MCF 10A (cell line): Measurements from ENCODE around the gene MS4A12. TPM values are rescaled to one million over a fixed set of nuclear protein-coding genes. Genes with fewer than 3 reads are reported as not detected.
"Not testable (repeated sequence)": the region's sequence is repeated elsewhere in the genome, so short reads cannot be mapped to it uniquely, and the experiment has no call there.

Source experiments
- BruUV-seq: library from RNA; stranded (reverse); fragments of 400-500 nt; replicated peaks from 2 replicates; lab custom pipeline; 2021; lab: Mats Ljungman, UMichigan
- CTCF ChIA-PET: fragments of 300-600 bp; sonication (Branson Sonifier 250); formaldehyde crosslinking; extraction: SDS; loops from one replicate; lab custom pipeline; 2021; ENCODE audit warnings: antibody characterized with exemption, inconsistent platforms; lab: Yijun Ruan, JAX
- POLR2A ChIA-PET: fragments of 300-600, 350-650 bp; sonication (Branson Sonifier 250); formaldehyde crosslinking; extraction: SDS; loops from one replicate; lab custom pipeline; 2020; ENCODE audit warnings: antibody characterized with exemption, inconsistent platforms; lab: Yijun Ruan, JAX
- DNase-seq: peaks from one replicate; pipeline ENCODE4 v3.0.0-alpha.2; 2018; ENCODE audit not compliant: unreplicated experiment
- H3K27ac Mint-ChIP-seq: one replicate; pipeline ENCODE4 v1.8.0; 2022; ENCODE audit warnings: mild to moderate bottlenecking, low read depth, mixed read lengths; ENCODE audit not compliant: unreplicated experiment
- H3K27me3 Mint-ChIP-seq: one replicate; pipeline ENCODE4 v1.8.0; 2022; ENCODE audit warnings: mixed read lengths; ENCODE audit not compliant: insufficient read depth, unreplicated experiment
- H3K36me3 Mint-ChIP-seq: one replicate; pipeline ENCODE4 v1.8.0; 2022; ENCODE audit warnings: mild to moderate bottlenecking, moderate library complexity, mixed read lengths; ENCODE audit not compliant: insufficient read depth, unreplicated experiment
- H3K4me1 Mint-ChIP-seq: one replicate; pipeline ENCODE4 v1.8.0; 2022; ENCODE audit warnings: mixed read lengths; ENCODE audit not compliant: insufficient read depth, unreplicated experiment
- H3K4me3 Mint-ChIP-seq: one replicate; pipeline ENCODE4 v1.8.0; 2022; ENCODE audit warnings: mild to moderate bottlenecking, moderate library complexity, mixed read lengths; ENCODE audit not compliant: unreplicated experiment
- H3K9me3 Mint-ChIP-seq: one replicate; pipeline ENCODE4 v1.8.0; 2022; ENCODE audit warnings: mixed read lengths; ENCODE audit not compliant: unreplicated experiment
- intact Hi-C: fragments of 100-400 bp; cut with micrococcal nuclease; formaldehyde crosslinking; loops from 2 replicates; pipeline ENCODE4 v1.14.1; 2022
- total RNA-seq: library from RNA; stranded (reverse); gene quantifications from 2 replicates; pipeline ENCODE4 v1.2.3, GENCODE V29; 2022
- TF ChIP-seq, protein P1 (sequence below): fragments of 200-600 bp; IDR thresholded peaks from one replicate; pipeline ENCODE4 v1.8.0; 2022; ENCODE audit warnings: antibody characterized with exemption, mild to moderate bottlenecking; ENCODE audit not compliant: unreplicated experiment

Gene MS4A12
- total RNA-seq, 1 experiment from 2014 or later: not detected

DNA sequence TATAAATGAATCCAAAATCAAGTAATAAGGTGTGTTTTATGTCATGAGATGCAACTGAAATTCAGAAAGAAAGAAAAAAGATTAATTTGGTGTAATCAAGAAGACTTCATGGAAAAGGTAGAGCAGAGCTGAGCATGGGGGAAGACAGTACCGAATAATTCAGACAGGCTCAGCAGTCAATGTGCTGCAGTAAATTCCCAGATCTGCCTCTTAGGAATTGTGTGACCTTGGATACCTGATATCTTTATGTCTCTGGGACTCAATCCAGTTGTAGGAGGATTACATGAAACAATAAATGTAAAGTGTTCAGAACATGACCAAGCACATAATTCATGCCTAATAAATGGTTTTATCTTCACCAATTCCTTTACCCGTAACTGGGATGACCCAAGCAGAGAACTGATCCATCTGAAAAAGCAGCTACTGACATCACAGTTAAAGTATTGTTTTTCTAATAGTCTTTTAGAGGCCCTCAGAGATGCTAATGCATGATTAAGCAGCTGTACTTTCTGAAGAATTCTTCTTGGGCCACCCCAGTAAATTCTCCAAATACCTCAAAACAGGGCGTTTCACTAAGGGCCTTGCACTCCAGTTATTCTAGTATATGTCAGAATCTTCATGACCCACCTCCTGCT, 7.8 kb downstream of the MS4A12 start:
- Mint-ChIP-seq H3K27ac (no peak overlapping the region), H3K36me3 (no peaks in the 10 kb centered on the region), H3K4me1 (no peaks in the 10 kb centered on the region), H3K27me3 (no peaks in the 10 kb centered on the region), H3K9me3 (no peaks in the 10 kb centered on the region), H3K4me3 (no peak overlapping the region)
- ChIA-PET POLR2A (no interaction called here), CTCF (no interaction called here)
- TF ChIP-seq, protein P1, sequence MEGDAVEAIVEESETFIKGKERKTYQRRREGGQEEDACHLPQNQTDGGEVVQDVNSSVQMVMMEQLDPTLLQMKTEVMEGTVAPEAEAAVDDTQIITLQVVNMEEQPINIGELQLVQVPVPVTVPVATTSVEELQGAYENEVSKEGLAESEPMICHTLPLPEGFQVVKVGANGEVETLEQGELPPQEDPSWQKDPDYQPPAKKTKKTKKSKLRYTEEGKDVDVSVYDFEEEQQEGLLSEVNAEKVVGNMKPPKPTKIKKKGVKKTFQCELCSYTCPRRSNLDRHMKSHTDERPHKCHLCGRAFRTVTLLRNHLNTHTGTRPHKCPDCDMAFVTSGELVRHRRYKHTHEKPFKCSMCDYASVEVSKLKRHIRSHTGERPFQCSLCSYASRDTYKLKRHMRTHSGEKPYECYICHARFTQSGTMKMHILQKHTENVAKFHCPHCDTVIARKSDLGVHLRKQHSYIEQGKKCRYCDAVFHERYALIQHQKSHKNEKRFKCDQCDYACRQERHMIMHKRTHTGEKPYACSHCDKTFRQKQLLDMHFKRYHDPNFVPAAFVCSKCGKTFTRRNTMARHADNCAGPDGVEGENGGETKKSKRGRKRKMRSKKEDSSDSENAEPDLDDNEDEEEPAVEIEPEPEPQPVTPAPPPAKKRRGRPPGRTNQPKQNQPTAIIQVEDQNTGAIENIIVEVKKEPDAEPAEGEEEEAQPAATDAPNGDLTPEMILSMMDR: no peak
- intact Hi-C loops: no loop called here
- no peak for DNase-seq
- no TSS peak for BruUV-seq

DNA sequence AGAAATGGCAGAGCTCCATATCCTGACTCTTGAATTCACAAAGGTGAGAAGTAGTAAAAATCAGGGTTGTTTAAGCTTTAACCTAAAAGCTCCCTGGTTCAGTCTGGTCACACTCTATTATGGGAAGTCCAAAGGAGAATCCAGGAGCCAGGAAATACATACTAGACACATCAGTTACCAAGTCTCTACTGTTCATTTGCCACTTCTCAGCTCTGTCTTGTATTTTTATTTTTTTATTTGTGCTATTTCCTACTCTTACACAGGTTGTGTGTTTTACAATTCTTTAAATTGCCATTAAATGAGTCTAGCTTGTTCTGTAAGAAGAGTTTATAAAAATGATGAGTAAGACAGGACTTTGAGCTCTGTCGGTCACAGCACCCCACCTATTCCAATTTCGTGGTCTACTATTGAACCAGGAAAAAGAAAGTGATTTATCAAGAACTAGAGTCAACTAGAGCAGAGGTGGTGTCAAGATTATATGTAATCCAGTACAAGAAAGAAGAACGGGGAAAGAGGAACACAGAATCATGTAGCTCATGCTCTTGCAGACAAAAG, 9.7 kb downstream of the MS4A12 start:
- CTCF ChIA-PET: interaction anchor here (1.3 kb wide), 1 partner anchor 139 kb away, joined by 4 read pairs; no protein-coding TSS in a partner anchor
- POLR2A ChIA-PET: no interaction called here
- BruUV-seq: no TSS peak
- no peaks in the 10 kb centered on the region for H3K36me3 Mint-ChIP-seq
- H3K9me3 Mint-ChIP-seq: no peaks in the 10 kb centered on the region
- H3K4me3 Mint-ChIP-seq: no peak overlapping the region
- H3K4me1 Mint-ChIP-seq: no peaks in the 10 kb centered on the region
- no peak overlapping the region for H3K27ac Mint-ChIP-seq
- intact Hi-C loops: no loop called here
- DNase-seq: no peak
- TF ChIP-seq, protein P1: no peak
- H3K27me3 Mint-ChIP-seq: no peaks in the 10 kb centered on the region

DNA sequence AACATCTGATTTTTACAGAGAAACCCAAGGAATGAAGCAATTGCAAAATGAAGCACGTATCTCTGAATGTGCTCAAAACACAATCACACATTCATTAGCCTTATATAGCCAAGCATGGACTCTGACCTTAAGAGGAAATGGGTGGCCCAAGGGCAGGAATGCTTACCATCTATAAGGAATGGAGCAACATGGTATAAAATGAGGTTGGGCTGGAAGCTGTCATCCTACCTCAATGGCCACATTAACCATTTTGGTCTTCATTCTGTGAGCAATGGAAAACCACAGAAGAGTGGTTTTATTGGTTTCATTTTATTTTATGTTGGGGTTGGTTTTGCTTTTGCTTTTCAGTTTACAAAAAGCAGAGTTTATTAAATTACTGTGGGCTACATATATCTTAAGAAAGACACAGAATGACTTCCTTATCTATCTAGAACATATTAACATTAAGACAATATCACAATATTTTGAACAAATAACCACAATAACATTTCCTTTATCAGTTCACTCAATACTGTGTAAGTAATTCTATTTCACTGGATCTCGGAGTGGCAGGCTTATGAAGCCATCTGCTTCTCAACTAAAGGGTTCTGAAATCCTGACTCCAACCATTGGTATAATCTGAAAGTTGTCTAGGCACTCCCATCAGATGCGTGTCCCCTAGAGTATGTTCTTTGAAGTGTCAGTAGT, 11.8 kb downstream of the MS4A12 start:
- Mint-ChIP-seq H3K4me1 (no peaks in the 10 kb centered on the region), H3K4me3 (no peak overlapping the region), H3K36me3 (no peaks in the 10 kb centered on the region), H3K27ac (no peak overlapping the region), H3K9me3 (peaks cover 8% of the 10 kb centered on the region), H3K27me3 (peaks cover 13% of the 10 kb centered on the region)
- DNase-seq: no peak
- ChIA-PET CTCF (interaction anchor here (0.6 to 0.9 kb wide), 3 partner anchors 239 to 654 kb away, joined by 3 read pairs; no protein-coding TSS in a partner anchor), POLR2A (interaction anchor here (0.6 kb wide), 1 partner anchor 19 kb away, joined by 3 read pairs; no protein-coding TSS in a partner anchor)
- TF ChIP-seq, protein P1: no peak
- BruUV-seq: no TSS peak
- intact Hi-C loops: no loop called here

DNA sequence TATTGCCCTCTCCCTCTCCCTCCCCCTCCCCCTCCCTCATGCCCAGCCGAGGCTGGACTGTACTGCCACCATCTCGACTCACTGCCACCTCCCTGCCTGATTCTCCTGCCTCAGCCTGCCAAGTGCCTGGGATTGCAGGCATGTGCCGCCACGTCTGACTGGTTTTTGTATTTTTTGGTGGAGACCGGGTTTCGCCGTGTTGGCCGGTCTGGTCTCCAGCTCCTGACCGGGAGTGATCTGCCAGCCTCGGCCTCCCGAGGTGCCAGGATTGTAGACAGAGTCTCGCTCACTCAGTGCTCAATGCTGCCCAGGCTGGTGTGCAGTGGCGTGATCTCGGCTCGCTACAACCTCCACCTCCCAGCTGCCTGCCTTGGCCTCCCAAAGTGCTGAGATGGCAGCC, 17.0 kb downstream of the MS4A12 start:
- H3K4me1 Mint-ChIP-seq, BruUV-seq, H3K27ac Mint-ChIP-seq, H3K36me3 Mint-ChIP-seq, intact Hi-C loops, POLR2A ChIA-PET, H3K9me3 Mint-ChIP-seq, H3K4me3 Mint-ChIP-seq, DNase-seq: not testable (repeated sequence)
- CTCF ChIA-PET: interaction anchor here (1.7 kb wide), 1 partner anchor 147 kb away, joined by 4 read pairs; no protein-coding TSS in a partner anchor
- H3K27me3 Mint-ChIP-seq: peaks cover 13% of the 10 kb centered on the region

DNA sequence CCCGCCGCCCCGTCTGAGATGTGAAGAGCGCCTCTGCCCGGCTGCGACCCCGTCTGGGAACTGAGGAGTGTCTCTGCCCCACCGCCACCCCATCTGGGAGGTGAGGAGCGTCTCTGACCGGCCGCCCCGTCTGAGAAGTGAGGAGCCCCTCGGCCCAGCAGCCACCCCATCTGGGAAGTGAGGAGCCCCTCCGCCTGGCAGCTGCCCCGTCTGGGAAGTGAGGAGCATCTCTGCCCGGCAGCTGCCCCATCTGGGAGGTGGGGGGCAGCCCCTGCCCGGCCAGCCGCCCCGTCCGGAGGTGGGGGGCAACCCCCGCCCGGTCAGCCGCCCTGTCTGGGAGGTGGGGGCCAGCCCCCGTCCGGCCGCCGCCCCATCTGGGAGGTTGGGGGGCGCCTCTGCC, 17.6 kb downstream of the MS4A12 start:
- H3K4me3 Mint-ChIP-seq, intact Hi-C loops, H3K27ac Mint-ChIP-seq, BruUV-seq, POLR2A ChIA-PET, H3K9me3 Mint-ChIP-seq, CTCF ChIA-PET, H3K36me3 Mint-ChIP-seq, H3K4me1 Mint-ChIP-seq, DNase-seq: not testable (repeated sequence)
- H3K27me3 Mint-ChIP-seq: peaks cover 13% of the 10 kb centered on the region
